GM12878 (cell line): ENCODE data around the gene PSMD1. TPM values are rescaled to one million over a fixed set of nuclear protein-coding genes. Genes with fewer than 3 reads are reported as not detected.

Experiments
- ATAC-seq: fragments of 200-7000 bp; cut with Tn5 transposase; 3 replicates; pipeline ENCODE4 v1.9.1; 2020; ENCODE audit warnings: mild to moderate bottlenecking, moderate library complexity
- BruUV-seq: library from RNA; stranded (reverse); fragments of 400-500 nt; replicated peaks from 2 replicates; lab custom pipeline; 2021; lab: Mats Ljungman, UMichigan
- CTCF ChIA-PET: fragments of 300-600 bp; sonication (Branson Sonifier 250); formaldehyde crosslinking; extraction: SDS; loops from one replicate; lab custom pipeline; 2021; ENCODE audit warnings: inconsistent platforms; lab: Yijun Ruan, JAX
- POLR2A ChIA-PET: fragments of 350-600 bp; formaldehyde crosslinking; extraction: SDS; loops from one replicate; lab custom pipeline; 2021; ENCODE audit warnings: inconsistent platforms; lab: Charles Lee
- RAD21 ChIA-PET: fragments of 300-600 bp; sonication (Branson Sonifier 250); formaldehyde crosslinking; loops from one replicate; lab custom pipeline; 2023; ENCODE audit warnings: antibody characterized with exemption; ENCODE audit not compliant: unreplicated experiment; lab: Charles Lee
- SMC1A ChIA-PET: fragments of 300-600 bp; sonication (Branson Sonifier 250); formaldehyde crosslinking; loops from one replicate; lab custom pipeline; 2023; ENCODE audit not compliant: unreplicated experiment, uncharacterized antibody; lab: Charles Lee
- DNase-seq: peaks from one replicate; pipeline ENCODE4 v3.0.0-alpha.2; 2011; ENCODE audit warnings: low read depth, low spot score
- FAIRE-seq: peaks from 3 replicates; lab custom pipeline; 2011; peaks lifted over from hg19 to GRCh38; lab: Jason Lieb, UNC
- H2AFZ ChIP-seq: 2 replicates; pipeline ENCODE4 v1.6.0; 2011; ENCODE audit warnings: low read depth, low read length, control low read depth; ENCODE audit not compliant: control insufficient read depth
- H3K27ac ChIP-seq: 2 replicates; pipeline ENCODE4 v1.5.1; 2011; ENCODE audit warnings: control low read depth; ENCODE audit not compliant: control insufficient read depth, insufficient read depth
- H3K27me3 ChIP-seq, 2 experiments: replicated peaks in 1 of 2; 2 replicates each; pipeline versions ENCODE4 v1.6.0 to v1.6.1; 2011; ENCODE audit warnings: low read length in 1 of 2; ENCODE audit not compliant: control insufficient read depth in 2 of 2, insufficient read depth in 2 of 2
- H3K36me3 ChIP-seq, 2 experiments: 2 replicates each; pipeline ENCODE4 v1.5.1; 2011; ENCODE audit warnings: low read length in 1 of 2; ENCODE audit not compliant: control insufficient read depth in 2 of 2, insufficient read depth in 2 of 2
- H3K4me1 ChIP-seq: 2 replicates; pipeline ENCODE4 v1.6.1; 2011; ENCODE audit warnings: mild to moderate bottlenecking, low read length, moderate library complexity, mixed read lengths; ENCODE audit not compliant: control insufficient read depth, insufficient read depth
- H3K4me2 ChIP-seq: 2 replicates; pipeline ENCODE4 v1.6.0; 2011; ENCODE audit warnings: control low read depth; ENCODE audit not compliant: control insufficient read depth, insufficient read depth
- H3K4me3 ChIP-seq: fragments of 200-600 bp; sonication (generic); 2 replicates; pipeline ENCODE4 v1.5.1; 2016
- H3K79me2 ChIP-seq: 2 replicates; pipeline ENCODE4 v1.6.0; 2011; ENCODE audit warnings: low read length; ENCODE audit not compliant: control insufficient read depth, insufficient read depth
- H3K9ac ChIP-seq: 2 replicates; pipeline ENCODE4 v1.8.0; 2011; ENCODE audit warnings: low read length, control low read depth, mixed read lengths; ENCODE audit not compliant: control insufficient read depth, insufficient read depth
- H3K9me3 ChIP-seq: replicated peaks from 3 replicates; pipeline ENCODE4 v1.5.1; 2011; ENCODE audit warnings: mild to moderate bottlenecking, low read length; ENCODE audit not compliant: control insufficient read depth, insufficient read depth
- H4K20me1 ChIP-seq: 2 replicates; pipeline ENCODE4 v1.6.0; 2011; ENCODE audit not compliant: control insufficient read depth, insufficient read depth
- BACH1 ChIP-seq: fragments of 450-650 bp; IDR thresholded peaks from 2 replicates; pipeline ENCODE4 v1.6.1; 2017; ENCODE audit warnings: mild to moderate bottlenecking, borderline replicate concordance
- CBFB ChIP-seq: IDR thresholded peaks from 2 replicates; pipeline ENCODE4 v1.6.1; 2016; ENCODE audit warnings: antibody characterized with exemption, low read depth
- EED ChIP-seq: sonication (generic); IDR thresholded peaks from 2 replicates; pipeline ENCODE4 v1.6.1; 2016; ENCODE audit warnings: antibody characterized with exemption, low read depth
- IRF3 ChIP-seq: fragments of 450-650 bp; IDR thresholded peaks from 2 replicates; pipeline ENCODE4 v1.6.1; 2014; ENCODE audit warnings: mild to moderate bottlenecking
- KAT2A ChIP-seq: conservative IDR thresholded peaks from 2 replicates; pipeline ENCODE4 v1.6.1; 2011; ENCODE audit warnings: low read depth, low read length; ENCODE audit not compliant: control insufficient read depth
- SKIL ChIP-seq: fragments of 450-650 bp; IDR thresholded peaks from 2 replicates; pipeline ENCODE4 v1.6.1; 2017; ENCODE audit warnings: mild to moderate bottlenecking, low read depth, inconsistent platforms; ENCODE audit not compliant: poor library complexity, severe bottlenecking
- WGBS: methylation state at CpG from one replicate; pipeline ENCODE4 v1.1.6; 2016; ENCODE audit warnings: low lambda C conversion rate; ENCODE audit not compliant: insufficient replicate concordance, insufficient coverage; ENCODE audit errors: missing lambda C conversion rate; 5-methylcytosine and 5-hydroxymethylcytosine counted together
- in situ Hi-C: fragments of 300-500 bp; cut with MboI; formaldehyde crosslinking; loops from 9 replicates; pipeline ENCODE4 v1.14.3; 2018; ENCODE audit warnings: mixed read lengths
- intact Hi-C: fragments of 100-400 bp; cut with micrococcal nuclease; formaldehyde crosslinking; loops from one replicate; pipeline ENCODE4 v1.14.2; 2022; ENCODE audit not compliant: unreplicated experiment
- polyA plus RNA-seq, 11 experiments: library from polyadenylated mRNA; depleted of rRNA in 4 of 11; unstranded in 6 of 11; stranded (reverse) in 5 of 11; fragments of >200 nt; fragmentation: Nextera tagmentation in 4 of 11; fragmentation: Illumina TruSeq in 1 of 11; extraction: Ambion mirVana in 4 of 11; extraction: Trizol in 1 of 11; gene quantifications; 1 replicate in 1 of 11; 2 replicates in 10 of 11; pipeline versions ENCODE4 v1.2.1 to v1.2.3, GENCODE V29; 2011 to 2016; ENCODE audit warnings: inconsistent platforms in 2 of 11, missing spikeins in 2 of 11, low read depth in 1 of 11
- total RNA-seq, 4 experiments: library from RNA; depleted of rRNA in 3 of 4; stranded (reverse); fragments of >200 nt in 3 of 4; fragmentation: Illumina TruSeq in 1 of 4; extraction: Trizol in 1 of 4; gene quantifications; 2 replicates each; pipeline versions ENCODE4 v1.2.1 to v1.2.3, GENCODE V29; 2013 to 2021

The PSMD1 gene
- total and polyA plus RNA-seq, 10 of the 15 experiments (the other 5 are each of a cell fraction or from before 2014, with no cell fraction given): 87.4 to 220 (median 139) TPM

- ChIA-PET POLR2A (no interaction called here), SMC1A (interaction anchor here (0.9 to 1.0 kb wide), 3 partner anchors 11 to 192 kb away, joined by 3 read pairs; no protein-coding TSS in a partner anchor)
- intact Hi-C loops: no loop called here
These were observed 144.8 kb downstream of the PSMD1 start for GRCh38 chr2:231201475-231201814.

More at GRCh38 chr2:231201475-231201814, 144.8 kb downstream of the PSMD1 start:
- ChIA-PET RAD21 (no interaction called here), CTCF (interaction anchor here (0.8 to 1.6 kb wide), 2 partner anchors 97 to 377 kb away, joined by 3 to 4 read pairs; no protein-coding TSS in a partner anchor)
- Histone ChIP-seq H3K27ac (no peak overlapping the region), H3K9ac (no peak overlapping the region), H3K27me3 (no peaks in the 10 kb centered on the region), H3K9me3 (no peaks in the 10 kb centered on the region), H3K36me3 (no peaks in the 10 kb centered on the region; a peak in 1 of 4 replicates), H3K4me3 (no peak overlapping the region), H3K79me2 (no peaks in the 10 kb centered on the region), H2AFZ (no peak overlapping the region), H3K4me1 (peaks cover 6% of the 10 kb centered on the region), H3K4me2 (no peak overlapping the region), H4K20me1 (no peaks in the 10 kb centered on the region)
- ATAC-seq: no peak
- in situ Hi-C loops: no loop called here
- TF ChIP-seq IRF3 (no peak), BACH1 (no peak), EED (no peak), CBFB (no peak), SKIL (no peak), KAT2A (no peak)
- BruUV-seq: no TSS peak
- 66% methylated on average over 4 of the region's 4 CpGs for WGBS
- DNase-seq: no peak
- no peak for FAIRE-seq
